Measurements from ENCODE around the gene DNAJC1.
A peak's percentile ranks its signal among the peaks of the same experiment; 100 is the strongest.

Gene DNAJC1

GRCh38 chr10:22010539-22010938 lies 7.0 kb upstream of the DNAJC1 start:
- DNase-seq (ENCODE audit: low spot score), result no peak

- DNase-seq (ENCODE audit: low spot score), result no peak
Observed at GRCh38 chr10:22006379-22006884, 2.9 kb upstream of the DNAJC1 start.

- DNase-seq (ENCODE audit: low spot score), result no peak
Observed at GRCh38 chr10:22005763-22006162, 2.2 kb upstream of the DNAJC1 start.

- DNase-seq (ENCODE audit: low spot score), result no peak
Observed at GRCh38 chr10:22003964-22004281, 393 bp upstream of the DNAJC1 start.

GRCh38 chr10:22002591-22003176 lies 846 bp downstream of the DNAJC1 start:
- DNase-seq (ENCODE audit: low spot score), result peak; percentile 72

- no peak for DNase-seq (ENCODE audit: low spot score)
Observed at GRCh38 chr10:21995557-21995956, 8.0 kb downstream of the DNAJC1 start.

GRCh38 chr10:21993360-21994001 lies 10.0 kb downstream of the DNAJC1 start:
- peak; percentile 75 for DNase-seq (ENCODE audit: low spot score)

GRCh38 chr10:21991785-21992184 lies 11.7 kb downstream of the DNAJC1 start:
- DNase-seq (ENCODE audit: low spot score), result no peak

- DNase-seq (ENCODE audit: low spot score), result no peak
Observed at GRCh38 chr10:21990449-21990848, 13.1 kb downstream of the DNAJC1 start.

GRCh38 chr10:21989453-21990154 lies 13.9 kb downstream of the DNAJC1 start:
- peak; percentile 71 for DNase-seq (ENCODE audit: low spot score)

GRCh38 chr10:21985541-21985940 lies 18.0 kb downstream of the DNAJC1 start:
- no peak for DNase-seq (ENCODE audit: low spot score)

GRCh38 chr10:21981118-21981517 lies 22.4 kb downstream of the DNAJC1 start:
- DNase-seq (ENCODE audit: low spot score), result no peak

GRCh38 chr10:21980691-21981090 lies 22.8 kb downstream of the DNAJC1 start:
- DNase-seq (ENCODE audit: low spot score), result no peak

- DNase-seq (ENCODE audit: low spot score), result peak; percentile 38
Observed at GRCh38 chr10:21978191-21978862, 25.2 kb downstream of the DNAJC1 start.

- DNase-seq (ENCODE audit: low spot score), result no peak
Observed at GRCh38 chr10:21976739-21977138, 26.8 kb downstream of the DNAJC1 start.

- no peak for DNase-seq (ENCODE audit: low spot score)
Observed at GRCh38 chr10:21976280-21976679, 27.2 kb downstream of the DNAJC1 start.

- no peak for DNase-seq (ENCODE audit: low spot score)
Observed at GRCh38 chr10:21975378-21975990, 28.0 kb downstream of the DNAJC1 start.

- DNase-seq (ENCODE audit: low spot score), result no peak
Observed at GRCh38 chr10:21972584-21972983, 30.9 kb downstream of the DNAJC1 start.

- DNase-seq (ENCODE audit: low spot score), result peak; percentile 77
Observed at GRCh38 chr10:21969326-21970287, 33.9 kb downstream of the DNAJC1 start.

- DNase-seq (ENCODE audit: low spot score), result no peak
Observed at GRCh38 chr10:21964983-21965665, 38.4 kb downstream of the DNAJC1 start.

- no peak for DNase-seq (ENCODE audit: low spot score)
Observed at GRCh38 chr10:21962358-21962757, 41.2 kb downstream of the DNAJC1 start.
